ENCODE results near the gene TEX50.

DNA sequence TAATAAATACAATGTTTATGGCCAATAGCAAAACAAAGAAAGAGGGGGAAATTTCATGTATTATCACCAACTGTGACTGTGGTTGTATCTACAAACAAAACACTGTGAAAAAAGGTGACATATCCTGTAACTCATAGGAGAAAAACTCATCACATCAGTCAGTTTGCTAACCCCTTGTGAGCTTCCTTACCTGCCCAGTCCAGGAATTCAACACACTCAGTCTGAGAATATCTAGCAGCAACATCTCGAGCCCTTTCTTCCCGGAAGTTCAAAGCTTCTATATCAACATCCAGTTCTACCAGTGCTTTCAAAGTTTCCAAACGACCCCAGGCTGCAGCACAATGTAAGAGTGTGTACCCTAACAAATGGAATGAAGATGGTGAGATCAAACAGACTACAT lies 11.5 kb downstream of the TEX50 start:
- TF ChIP-seq, protein P1, sequence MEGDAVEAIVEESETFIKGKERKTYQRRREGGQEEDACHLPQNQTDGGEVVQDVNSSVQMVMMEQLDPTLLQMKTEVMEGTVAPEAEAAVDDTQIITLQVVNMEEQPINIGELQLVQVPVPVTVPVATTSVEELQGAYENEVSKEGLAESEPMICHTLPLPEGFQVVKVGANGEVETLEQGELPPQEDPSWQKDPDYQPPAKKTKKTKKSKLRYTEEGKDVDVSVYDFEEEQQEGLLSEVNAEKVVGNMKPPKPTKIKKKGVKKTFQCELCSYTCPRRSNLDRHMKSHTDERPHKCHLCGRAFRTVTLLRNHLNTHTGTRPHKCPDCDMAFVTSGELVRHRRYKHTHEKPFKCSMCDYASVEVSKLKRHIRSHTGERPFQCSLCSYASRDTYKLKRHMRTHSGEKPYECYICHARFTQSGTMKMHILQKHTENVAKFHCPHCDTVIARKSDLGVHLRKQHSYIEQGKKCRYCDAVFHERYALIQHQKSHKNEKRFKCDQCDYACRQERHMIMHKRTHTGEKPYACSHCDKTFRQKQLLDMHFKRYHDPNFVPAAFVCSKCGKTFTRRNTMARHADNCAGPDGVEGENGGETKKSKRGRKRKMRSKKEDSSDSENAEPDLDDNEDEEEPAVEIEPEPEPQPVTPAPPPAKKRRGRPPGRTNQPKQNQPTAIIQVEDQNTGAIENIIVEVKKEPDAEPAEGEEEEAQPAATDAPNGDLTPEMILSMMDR (conservative IDR thresholded peaks at IDR 0.05; ENCODE audit: low read depth, low read length): no peak
- TF ChIP-seq EZH2 (IDR thresholded peaks at IDR 0.05; ENCODE audit: low read length, unreplicated experiment) (no peak), EZH2phosphoT487 (IDR thresholded peaks at IDR 0.05; ENCODE audit: borderline replicate concordance, low read length) (no peak)
